ENCODE data around the gene NINJ1. TPM values are rescaled to one million over a fixed set of nuclear protein-coding genes. Genes with fewer than 3 reads are reported as not detected.

NINJ1 gene
- total RNA-seq, 6 experiments from 2014 or later, result 35.6 to 103 (median 65.1) TPM

- no peak for TF ChIP-seq POLR2A (IDR thresholded peaks at IDR 0.05)
- TF ChIP-seq CTCF (IDR thresholded peaks at IDR 0.05), result no peak
- no peak overlapping the region for H3K27ac ChIP-seq
- H3K36me3 ChIP-seq, result peaks cover 0 to 4% (median 0%) of the 10 kb centered on the region in 4 donors
- no peaks in the 10 kb centered on the region for H3K4me1 ChIP-seq
- H3K9me3 ChIP-seq, result no peaks in the 10 kb centered on the region
- ATAC-seq (no peak), DNase-seq (peak in 1 of 3 donors; percentile 29)
- no peak overlapping the region for H3K4me3 ChIP-seq
- intact Hi-C loops (cut with DNase I), result no loop called here
- no peaks in the 10 kb centered on the region for H3K27me3 ChIP-seq
- 100% methylated on average over 1 of the region's 4 CpGs for WGBS (ENCODE audit: insufficient coverage, low coverage, low lambda C conversion rate, missing lambda C conversion rate)
Measured at GRCh38 chr9:93088656-93089015, 45.4 kb downstream of the NINJ1 start.

GRCh38 chr9:93087971-93088655, 45.9 kb downstream of the NINJ1 start:
- 100% methylated on average over 6 of the region's 12 CpGs for WGBS (ENCODE audit: insufficient coverage, low coverage, low lambda C conversion rate, missing lambda C conversion rate)
- Histone ChIP-seq H3K27ac (no peak overlapping the region), H3K4me3 (no peak overlapping the region), H3K9me3 (no peaks in the 10 kb centered on the region), H3K27me3 (no peaks in the 10 kb centered on the region), H3K4me1 (no peaks in the 10 kb centered on the region), H3K36me3 (peaks cover 0 to 4% (median 0%) of the 10 kb centered on the region in 4 donors)
- TF ChIP-seq POLR2A (IDR thresholded peaks at IDR 0.05) (no peak), CTCF (IDR thresholded peaks at IDR 0.05) (no peak)
- ATAC-seq (no peak), DNase-seq (peak in 2 of 3 donors; percentile 19 to 28)
- intact Hi-C loops (cut with DNase I), result no loop called here

GRCh38 chr9:93086447-93087224, 47.4 kb downstream of the NINJ1 start:
- ATAC-seq, result no peak

GRCh38 chr9:93085676-93086075, 48.4 kb downstream of the NINJ1 start:
- no peak for TF ChIP-seq POLR2A (IDR thresholded peaks at IDR 0.05)
- TF ChIP-seq CTCF (IDR thresholded peaks at IDR 0.05), result no peak
- no peaks in the 10 kb centered on the region for H3K4me1 ChIP-seq
- WGBS (ENCODE audit: insufficient coverage, low coverage, low lambda C conversion rate, missing lambda C conversion rate), result 100% methylated on average over 1 of the region's 4 CpGs
- intact Hi-C loops (cut with DNase I), result no loop called here
- H3K36me3 ChIP-seq, result peaks cover 0 to 4% (median 0%) of the 10 kb centered on the region in 4 donors
- peak in 2 of 3 donors; percentile 7 to 23 for DNase-seq
- H3K4me3 ChIP-seq, result no peak overlapping the region
- no peak for ATAC-seq
- H3K27me3 ChIP-seq, result no peaks in the 10 kb centered on the region
- no peak overlapping the region for H3K27ac ChIP-seq
- H3K9me3 ChIP-seq, result no peaks in the 10 kb centered on the region

More at GRCh38 chr9:93086447-93087224, 47.4 kb downstream of the NINJ1 start:
- H3K27me3 ChIP-seq, result no peaks in the 10 kb centered on the region
- no peaks in the 10 kb centered on the region for H3K9me3 ChIP-seq
- intact Hi-C loops (cut with DNase I), result no loop called here
- WGBS (ENCODE audit: insufficient coverage, low coverage, low lambda C conversion rate, missing lambda C conversion rate), result 89% methylated on average over 2 of the region's 8 CpGs
- DNase-seq, result peak in 2 of 3 donors; percentile 7 to 23
- H3K4me1 ChIP-seq, result no peaks in the 10 kb centered on the region
- H3K36me3 ChIP-seq, result peaks cover 0 to 4% (median 0%) of the 10 kb centered on the region in 4 donors
- H3K4me3 ChIP-seq, result no peak overlapping the region
- TF ChIP-seq POLR2A (IDR thresholded peaks at IDR 0.05) (no peak), CTCF (IDR thresholded peaks at IDR 0.05) (no peak)
- no peak overlapping the region for H3K27ac ChIP-seq
